ENCODE data around the gene GLIPR2. TPM values are rescaled to one million over a fixed set of nuclear protein-coding genes. Genes with fewer than 3 reads are reported as not detected.
A peak's percentile ranks its signal among the peaks of the same experiment; 100 is the strongest.

GLIPR2 gene
- total RNA-seq, 4 donors from 2014 or later: 52.8 to 76.8 (median 59.8) TPM

- Histone ChIP-seq H3K4me1 (peaks cover 3 to 79% (median 57%) of the 10 kb centered on the region in 3 donors), H3K9me3 (no peaks in the 10 kb centered on the region), H3K27ac (peak overlapping the region in 2 of 4 donors; percentile 92 to 94), H3K27me3 (no peaks in the 10 kb centered on the region), H3K36me3 (no peaks in the 10 kb centered on the region), H3K4me3 (no peak overlapping the region)
- ATAC-seq: no peak
- WGBS, 2 donors (ENCODE audit: low coverage in 1 of 2): 70 to 88% methylated on average over 4 to 5 of the region's 5 CpGs
- no peak for TF ChIP-seq CTCF (IDR thresholded peaks at IDR 0.05)
- no peak for TF ChIP-seq EP300 (IDR thresholded peaks at IDR 0.05)
- no peak for TF ChIP-seq POLR2A (IDR thresholded peaks at IDR 0.05)
- TF ChIP-seq POLR2AphosphoS5 (IDR thresholded peaks at IDR 0.05): no peak
Measured at GRCh38 chr9:36138901-36139300, 2.4 kb downstream of the GLIPR2 start.

DNA sequence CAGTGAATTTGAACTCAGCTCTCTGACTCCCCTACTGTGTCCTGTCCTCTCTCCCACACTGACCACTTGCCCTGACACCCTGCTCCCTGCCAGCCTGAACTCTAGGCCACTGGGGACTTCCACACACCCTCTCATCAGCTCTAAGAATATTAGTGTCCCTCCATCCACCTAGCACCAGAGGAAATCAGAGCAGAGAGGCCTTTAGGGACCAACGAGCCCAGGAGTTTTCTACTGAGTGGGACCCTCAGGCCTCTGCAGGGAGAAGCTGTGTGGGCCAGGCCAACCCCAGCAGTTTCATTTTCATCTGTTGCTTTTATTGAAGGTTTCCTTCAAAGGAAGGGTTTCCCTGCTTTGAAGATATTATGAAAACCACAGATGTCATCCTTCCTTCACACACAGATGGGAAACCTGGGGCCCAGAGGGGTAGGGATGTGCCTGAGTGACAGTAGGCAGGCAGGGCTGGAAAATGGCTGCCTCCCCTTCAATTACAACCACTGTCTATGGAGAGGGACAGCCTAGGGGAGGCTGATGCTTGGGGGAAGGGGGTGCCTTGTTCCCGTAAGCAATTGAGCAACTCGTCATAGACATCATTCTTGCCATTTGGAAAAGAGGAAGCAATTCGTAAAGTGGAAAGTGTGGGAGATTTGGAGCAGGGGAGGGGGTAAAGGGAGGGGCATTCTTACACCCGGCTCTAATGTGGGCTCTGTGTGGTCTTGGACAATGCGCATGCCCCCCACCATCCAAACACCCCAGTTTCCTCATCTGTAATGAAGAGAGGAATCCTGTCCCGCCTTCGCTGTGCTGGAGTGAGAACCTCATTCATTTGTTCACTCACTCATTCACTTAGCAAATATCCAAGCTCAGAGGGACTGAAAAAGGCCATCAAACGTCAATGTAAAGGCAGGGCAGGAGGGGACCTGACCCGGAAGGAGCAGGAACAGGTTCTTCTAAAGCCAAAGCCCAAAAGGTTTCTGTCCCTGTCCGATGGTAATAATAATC, 3.9 kb downstream of the GLIPR2 start:
- WGBS, 2 donors (ENCODE audit: low coverage in 1 of 2): 51 to 73% methylated on average over 2 to 9 of the region's 11 CpGs
- Histone ChIP-seq H3K9me3 (no peaks in the 10 kb centered on the region), H3K4me3 (no peak overlapping the region), H3K27me3 (no peaks in the 10 kb centered on the region), H3K4me1 (peaks cover 3 to 94% (median 66%) of the 10 kb centered on the region in 3 donors), H3K36me3 (no peaks in the 10 kb centered on the region), H3K27ac (peak overlapping the region in 3 of 4 donors; percentile 92 to 95 (median 94))
- ATAC-seq: no peak
- TF ChIP-seq POLR2AphosphoS5 (IDR thresholded peaks at IDR 0.05) (peak; percentile 47), CTCF (IDR thresholded peaks at IDR 0.05) (no peak)

DNA sequence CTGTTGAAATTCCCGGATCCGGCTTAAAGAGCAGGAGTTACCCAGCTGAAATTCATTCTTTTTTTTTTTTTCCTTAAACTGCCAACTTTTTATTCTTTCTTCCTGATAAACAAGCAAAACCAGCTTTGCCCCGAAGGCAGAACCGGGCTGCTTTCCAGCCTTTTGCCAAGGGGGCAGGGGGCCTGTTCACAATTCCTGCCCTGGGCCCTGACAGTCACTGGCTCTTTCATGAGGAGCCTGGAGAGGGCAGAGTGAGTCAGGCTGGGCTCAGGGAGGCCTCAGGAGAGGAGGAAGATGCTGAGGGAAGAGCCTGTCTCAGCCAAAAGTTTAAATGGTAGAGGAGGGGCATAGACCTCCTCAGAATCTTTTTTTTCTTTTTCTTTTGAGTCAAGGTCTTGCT, 4.8 kb downstream of the GLIPR2 start:
- Histone ChIP-seq H3K36me3 (peaks cover 0 to 5% of the 10 kb centered on the region in 2 donors), H3K4me1 (peaks cover 3 to 89% (median 61%) of the 10 kb centered on the region in 3 donors), H3K4me3 (no peak overlapping the region), H3K27me3 (no peaks in the 10 kb centered on the region), H3K9me3 (peaks cover 0 to 5% (median 0%) of the 10 kb centered on the region in 3 donors), H3K27ac (peak overlapping the region; percentile 82 to 95 (median 93))
- TF ChIP-seq POLR2A (IDR thresholded peaks at IDR 0.05) (no peak), CTCF (IDR thresholded peaks at IDR 0.05) (peak in 3 of 4 experiments; percentile 43 to 70 (median 44))
- 23 to 51% methylated on average over 2 to 4 of the region's 4 CpGs for WGBS, 2 donors (ENCODE audit: low coverage in 1 of 2)
- no peak for ATAC-seq

- no peak for TF ChIP-seq POLR2A (IDR thresholded peaks at IDR 0.05)
- TF ChIP-seq EP300 (IDR thresholded peaks at IDR 0.05): no peak
- TF ChIP-seq POLR2AphosphoS5 (IDR thresholded peaks at IDR 0.05): no peak
- no peak for TF ChIP-seq CTCF (IDR thresholded peaks at IDR 0.05)
- H3K36me3 ChIP-seq: peaks cover 0 to 6% of the 10 kb centered on the region in 2 donors
- 72 to 100% methylated on average over 1 to 6 of the region's 7 CpGs for WGBS, 2 donors (ENCODE audit: low coverage in 1 of 2)
- H3K27me3 ChIP-seq: no peaks in the 10 kb centered on the region
- no peak overlapping the region for H3K4me3 ChIP-seq
- H3K4me1 ChIP-seq: peaks cover 3 to 92% (median 61%) of the 10 kb centered on the region in 3 donors
- no peak for ATAC-seq
- H3K9me3 ChIP-seq: peaks cover 0 to 5% (median 0%) of the 10 kb centered on the region in 3 donors
- peak overlapping the region; percentile 82 to 95 (median 93) for H3K27ac ChIP-seq
Measured at GRCh38 chr9:36141761-36142160, 5.2 kb downstream of the GLIPR2 start.
